Brain microvascular endothelial cell (primary cell): ENCODE results near the gene TPD52L1.

ENCODE experiments used
- DNase-seq: peaks from one replicate; pipeline ENCODE4 v3.0.0-alpha.2; 2020
- H3K27ac ChIP-seq: fragments of 250-450 bp; sonication (Bioruptor Pico); 2 replicates; pipeline ENCODE4 v1.5.1; 2020; ENCODE audit warnings: mild to moderate bottlenecking, moderate library complexity
- H3K27me3 ChIP-seq: fragments of 250-450 bp; sonication (Bioruptor Pico); replicated peaks from 2 replicates; pipeline ENCODE4 v1.5.1; 2020; ENCODE audit warnings: mild to moderate bottlenecking
- H3K36me3 ChIP-seq: fragments of 250-450 bp; sonication (Bioruptor Pico); replicated peaks from 2 replicates; pipeline ENCODE4 v1.5.1; 2020; ENCODE audit warnings: mild to moderate bottlenecking
- H3K4me3 ChIP-seq: 2 replicates; pipeline ENCODE4 v1.5.1; 2011; ENCODE audit warnings: low read depth, mild to moderate bottlenecking, control low read depth, low read length, moderate library complexity
- in situ Hi-C: cut with HindIII; loops from 2 replicates; pipeline ENCODE4 v1.10.0; 2017; ENCODE audit warnings: low sequenced_read_pairs, low pct_ligation_motif_present
- TF ChIP-seq, protein P1 (sequence below): IDR thresholded peaks from 2 replicates; pipeline ENCODE4 v1.5.1; 2011; ENCODE audit warnings: low read depth, mild to moderate bottlenecking, moderate library complexity, low read length, control low read depth, inconsistent platforms; ENCODE audit errors: missing control alignments

The TPD52L1 gene

DNA sequence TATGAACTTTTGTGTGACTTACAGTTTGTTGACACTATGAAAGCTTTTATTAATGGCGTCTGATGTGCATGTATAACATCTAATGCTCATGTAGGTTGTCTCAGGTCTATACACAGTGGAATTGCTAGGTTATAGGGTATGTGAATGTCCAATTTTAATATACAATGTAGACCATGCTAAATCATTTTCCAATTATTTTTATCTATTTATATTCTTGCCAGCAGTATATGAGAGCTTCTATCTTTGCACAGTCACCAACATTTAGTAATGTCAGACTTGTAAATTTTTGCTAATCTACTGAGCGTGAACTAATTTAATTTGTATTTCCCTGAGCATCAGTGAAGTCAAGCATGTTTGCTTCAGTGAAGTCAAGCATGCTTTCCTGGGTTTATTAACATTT is 64.4 kb downstream of the TPD52L1 start:
- TF ChIP-seq, protein P1, sequence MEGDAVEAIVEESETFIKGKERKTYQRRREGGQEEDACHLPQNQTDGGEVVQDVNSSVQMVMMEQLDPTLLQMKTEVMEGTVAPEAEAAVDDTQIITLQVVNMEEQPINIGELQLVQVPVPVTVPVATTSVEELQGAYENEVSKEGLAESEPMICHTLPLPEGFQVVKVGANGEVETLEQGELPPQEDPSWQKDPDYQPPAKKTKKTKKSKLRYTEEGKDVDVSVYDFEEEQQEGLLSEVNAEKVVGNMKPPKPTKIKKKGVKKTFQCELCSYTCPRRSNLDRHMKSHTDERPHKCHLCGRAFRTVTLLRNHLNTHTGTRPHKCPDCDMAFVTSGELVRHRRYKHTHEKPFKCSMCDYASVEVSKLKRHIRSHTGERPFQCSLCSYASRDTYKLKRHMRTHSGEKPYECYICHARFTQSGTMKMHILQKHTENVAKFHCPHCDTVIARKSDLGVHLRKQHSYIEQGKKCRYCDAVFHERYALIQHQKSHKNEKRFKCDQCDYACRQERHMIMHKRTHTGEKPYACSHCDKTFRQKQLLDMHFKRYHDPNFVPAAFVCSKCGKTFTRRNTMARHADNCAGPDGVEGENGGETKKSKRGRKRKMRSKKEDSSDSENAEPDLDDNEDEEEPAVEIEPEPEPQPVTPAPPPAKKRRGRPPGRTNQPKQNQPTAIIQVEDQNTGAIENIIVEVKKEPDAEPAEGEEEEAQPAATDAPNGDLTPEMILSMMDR = no peak
- Histone ChIP-seq H3K27me3 (no peaks in the 10 kb centered on the region), H3K4me3 (no peak overlapping the region), H3K36me3 (no peaks in the 10 kb centered on the region), H3K27ac (no peak overlapping the region)
- in situ Hi-C loops = no loop called here
- no peak for DNase-seq

DNA sequence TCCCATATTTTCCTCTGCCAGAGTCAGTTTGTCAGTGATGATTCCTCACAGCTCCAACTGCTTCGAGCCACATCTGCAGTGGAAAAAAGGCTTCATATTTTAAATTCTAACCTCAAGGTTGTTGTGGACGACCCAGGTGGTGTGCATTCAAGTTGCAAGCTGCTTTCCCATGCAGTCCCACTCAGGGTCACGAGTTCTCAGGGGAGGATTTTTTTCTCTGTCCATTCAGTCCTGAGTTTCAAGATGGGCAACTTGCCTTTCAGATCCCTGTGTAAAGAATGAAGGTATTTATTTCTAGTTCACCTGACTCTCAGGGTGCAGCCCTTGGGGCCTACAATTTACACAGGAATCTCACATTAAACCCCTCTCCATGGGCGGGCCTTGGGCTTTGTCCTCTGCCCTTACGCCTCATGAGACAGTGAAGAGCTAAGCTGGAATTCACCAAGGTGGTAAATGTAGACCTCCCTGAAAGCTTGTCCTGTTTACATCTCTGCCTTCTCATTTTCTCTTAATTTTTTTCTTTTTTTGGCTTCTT is 65.9 kb downstream of the TPD52L1 start:
- DNase-seq = no peak
- TF ChIP-seq, protein P1 = no peak
- H3K4me3 ChIP-seq = no peak overlapping the region
- no peaks in the 10 kb centered on the region for H3K36me3 ChIP-seq
- in situ Hi-C loops = no loop called here
- H3K27me3 ChIP-seq = no peaks in the 10 kb centered on the region
- no peak overlapping the region for H3K27ac ChIP-seq

DNA sequence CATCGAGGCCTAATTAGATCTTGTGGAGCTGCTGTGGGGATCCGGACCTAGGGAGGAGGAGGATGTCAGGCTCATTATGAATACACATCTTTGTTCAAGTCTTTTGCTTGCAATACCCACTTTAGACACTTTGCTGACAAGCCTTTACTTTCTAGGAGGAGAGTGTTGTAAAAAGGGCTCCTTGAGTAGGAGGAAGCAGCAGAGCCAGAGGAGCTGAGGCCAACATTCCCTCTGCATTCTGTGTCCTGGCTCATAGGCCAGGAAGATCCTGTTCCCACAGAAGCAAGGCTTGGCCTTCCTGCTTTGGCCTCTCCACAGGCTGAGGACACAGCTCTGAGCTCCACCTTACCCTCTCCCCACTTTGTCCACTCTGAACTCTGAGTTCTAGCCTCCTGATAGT is 67.1 kb downstream of the TPD52L1 start:
- no peaks in the 10 kb centered on the region for H3K27me3 ChIP-seq
- no peak overlapping the region for H3K4me3 ChIP-seq
- H3K27ac ChIP-seq = no peak overlapping the region
- no peaks in the 10 kb centered on the region for H3K36me3 ChIP-seq
- in situ Hi-C loops = no loop called here
- TF ChIP-seq, protein P1 = no peak
- DNase-seq = no peak

DNA sequence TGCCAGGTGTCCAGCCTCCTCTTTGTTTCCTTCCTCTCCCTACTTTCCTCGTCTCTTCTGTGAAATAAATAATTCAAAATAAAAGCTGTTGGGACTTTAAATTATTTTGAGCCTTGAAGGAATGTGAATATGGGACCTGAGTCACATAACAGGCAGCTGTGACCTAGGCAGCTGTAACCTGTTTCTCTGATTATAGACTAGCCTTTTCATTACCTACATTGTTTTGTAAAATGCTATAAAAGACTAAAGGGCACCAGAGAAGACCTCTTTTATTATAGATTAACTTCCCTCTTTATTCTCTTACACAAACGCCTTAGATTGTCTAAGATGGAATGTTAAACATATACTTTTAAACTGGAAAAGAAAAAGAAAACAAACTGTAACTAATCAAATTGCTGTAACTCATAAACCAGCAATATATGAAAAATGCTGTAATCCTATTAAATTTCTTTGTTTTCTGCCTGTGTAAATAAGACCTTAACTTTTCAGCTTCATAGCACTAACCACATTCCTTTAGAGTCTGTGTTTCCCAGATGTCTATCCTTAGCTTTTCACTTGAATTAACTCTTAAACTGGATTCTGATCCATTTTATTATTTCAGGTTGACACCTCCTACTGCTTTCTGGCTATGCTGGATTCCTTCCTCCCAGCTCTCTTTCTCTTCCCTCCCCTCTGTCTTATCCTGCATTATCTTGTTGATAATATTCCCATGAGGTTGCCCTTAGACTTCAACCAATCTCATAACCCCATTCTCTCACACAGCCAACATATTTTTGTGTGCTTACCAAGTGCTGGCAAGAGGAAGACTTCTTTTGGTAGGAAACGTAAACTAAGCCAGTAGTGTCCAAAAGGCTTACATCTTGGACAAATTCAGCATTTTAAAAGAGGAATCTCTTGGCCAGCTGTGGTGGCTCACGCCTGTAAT is 69.2 kb downstream of the TPD52L1 start:
- in situ Hi-C loops = no loop called here
- no peak for DNase-seq
- TF ChIP-seq, protein P1 = no peak
- no peak overlapping the region for H3K27ac ChIP-seq
- no peaks in the 10 kb centered on the region for H3K36me3 ChIP-seq
- H3K4me3 ChIP-seq = no peak overlapping the region
- no peaks in the 10 kb centered on the region for H3K27me3 ChIP-seq

DNA sequence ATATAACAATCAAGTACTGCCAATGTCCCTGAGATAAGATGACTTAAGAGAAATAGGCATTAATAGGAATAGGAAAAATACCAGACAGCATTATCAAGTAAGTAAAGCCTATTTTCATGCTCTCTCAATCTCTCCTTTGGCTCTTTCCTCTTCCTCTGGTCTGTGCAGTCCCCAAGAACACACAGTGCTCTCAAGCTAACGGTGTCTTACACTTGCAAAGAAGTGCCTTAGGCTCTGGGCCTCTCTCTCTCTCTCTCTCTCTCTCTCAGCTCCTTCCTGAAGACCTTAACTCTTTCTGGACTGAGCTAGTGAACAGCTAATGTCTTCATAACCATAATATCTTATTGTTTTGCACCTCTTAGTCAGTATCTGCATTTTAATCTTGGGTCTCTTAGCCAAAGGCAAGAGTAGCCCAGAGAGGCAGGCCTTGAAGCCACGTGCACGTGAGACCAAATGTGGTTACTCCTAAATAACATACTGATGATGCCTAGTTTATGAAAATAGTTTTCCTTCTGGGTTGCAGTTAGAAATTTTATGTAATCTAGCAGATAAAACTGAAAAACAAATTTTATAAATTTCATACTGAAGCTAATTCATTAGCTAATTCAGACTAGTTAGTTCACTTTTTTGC is 70.8 kb downstream of the TPD52L1 start:
- Histone ChIP-seq H3K4me3 (no peak overlapping the region), H3K27me3 (no peaks in the 10 kb centered on the region), H3K27ac (no peak overlapping the region), H3K36me3 (no peaks in the 10 kb centered on the region)
- DNase-seq = no peak
- TF ChIP-seq, protein P1 = no peak
- in situ Hi-C loops = no loop called here
